ENCODE measurements around the gene IFNA1.

Gene IFNA1

GRCh38 chr9:21440139-21440538, at the start of gene IFNA1:
Gene IFNA1, plus strand, starts transcription at chr9:21440439. Its CDS starts 69 bp downstream, at chr9:21440508.
- no peak within 1 kb of the TSS for H3K27ac ChIP-seq
- DNase-seq (ENCODE audit: low spot score), result no peak
- ChIA-PET CTCF (no interaction called here), POLR2A (ENCODE audit: low non-redundant PET) (no interaction called here)
- no peak for TF ChIP-seq CTCF (conservative IDR thresholded peaks at IDR 0.05; ENCODE audit: low read depth)

DNA sequence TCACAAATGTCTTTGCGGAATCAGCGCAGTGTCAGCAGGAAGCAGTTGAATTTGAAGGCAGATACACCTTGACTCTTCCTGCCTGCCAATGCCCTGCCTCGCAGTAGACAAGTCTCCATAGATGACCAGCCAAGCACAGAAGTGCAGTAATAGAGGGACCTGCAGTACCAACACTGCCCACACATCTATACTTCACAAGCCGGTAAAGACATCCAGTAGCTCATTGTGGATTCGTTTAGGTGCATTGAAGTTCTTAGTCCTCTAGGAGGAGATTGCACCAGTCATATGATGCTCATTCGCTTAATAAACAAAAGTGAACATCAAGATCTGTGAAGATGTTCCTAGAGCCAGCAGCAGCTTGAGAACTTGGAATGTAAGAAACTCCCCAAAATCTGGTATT, 48.0 kb upstream of the IFNA1 start:
- no peak for DNase-seq (ENCODE audit: low spot score)
- POLR2A ChIA-PET (ENCODE audit: low non-redundant PET), result no interaction called here
- TF ChIP-seq CTCF (conservative IDR thresholded peaks at IDR 0.05; ENCODE audit: low read depth), result no peak
- CTCF ChIA-PET, result interaction anchor here (0.6 kb wide), 1 partner anchor 13 kb away, joined by 4 read pairs; no protein-coding TSS in a partner anchor
- H3K27ac ChIP-seq, result no peak overlapping the region

DNA sequence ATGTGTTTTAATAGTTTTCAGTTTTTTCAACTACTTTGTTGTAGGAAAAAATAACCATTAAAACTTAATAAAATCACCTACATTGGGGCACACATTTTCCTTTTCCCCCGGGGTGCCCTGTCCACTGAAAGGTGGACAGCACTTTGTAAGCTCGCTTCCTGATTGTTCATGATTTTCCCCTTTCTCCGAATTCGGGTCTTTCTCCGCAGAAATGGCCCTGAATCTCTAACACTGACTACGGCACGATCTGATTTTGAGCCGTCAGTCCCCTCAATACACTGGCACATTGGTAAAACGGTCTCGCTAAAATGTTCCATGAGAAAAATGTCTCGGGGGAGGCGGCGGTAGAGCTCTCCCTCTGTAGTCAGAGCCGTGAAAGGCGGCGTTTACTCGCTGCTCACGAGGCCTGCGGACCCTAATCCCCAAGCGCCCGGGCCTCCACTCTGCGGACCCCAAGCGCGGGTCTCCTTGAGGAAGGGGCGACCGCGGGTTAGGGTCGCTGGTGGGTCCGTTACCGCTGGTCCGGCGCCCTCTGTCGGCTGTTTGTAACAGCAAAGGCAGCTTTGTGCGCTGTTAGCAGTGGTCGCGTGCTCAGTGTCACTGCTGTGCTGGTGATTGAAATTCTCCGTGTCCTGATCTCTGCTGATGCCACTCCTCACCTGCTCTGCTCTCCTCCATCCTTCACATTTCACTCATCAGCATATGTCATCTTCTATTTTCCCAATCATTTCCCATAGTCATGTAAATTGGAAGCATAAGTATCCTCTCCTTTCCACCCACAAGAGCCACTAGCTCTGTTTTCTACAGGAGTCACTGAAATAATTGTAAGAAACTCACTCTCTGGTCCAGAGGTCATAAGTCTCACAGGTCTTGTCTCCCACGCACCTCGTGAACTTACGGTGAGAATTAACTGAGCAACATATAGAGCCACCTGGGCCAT, 44.2 kb upstream of the IFNA1 start:
- ChIA-PET CTCF (interaction anchor here (0.5 to 2.0 kb wide), 15 partner anchors 9 to 999 kb away, joined by 3 to 9 read pairs (median 4); partner anchors contain the start of gene IFNA2), POLR2A (ENCODE audit: low non-redundant PET) (no interaction called here)
- no peak for DNase-seq (ENCODE audit: low spot score)
- peak; percentile 72 for TF ChIP-seq CTCF (conservative IDR thresholded peaks at IDR 0.05; ENCODE audit: low read depth)
- H3K27ac ChIP-seq, result no peak overlapping the region

DNA sequence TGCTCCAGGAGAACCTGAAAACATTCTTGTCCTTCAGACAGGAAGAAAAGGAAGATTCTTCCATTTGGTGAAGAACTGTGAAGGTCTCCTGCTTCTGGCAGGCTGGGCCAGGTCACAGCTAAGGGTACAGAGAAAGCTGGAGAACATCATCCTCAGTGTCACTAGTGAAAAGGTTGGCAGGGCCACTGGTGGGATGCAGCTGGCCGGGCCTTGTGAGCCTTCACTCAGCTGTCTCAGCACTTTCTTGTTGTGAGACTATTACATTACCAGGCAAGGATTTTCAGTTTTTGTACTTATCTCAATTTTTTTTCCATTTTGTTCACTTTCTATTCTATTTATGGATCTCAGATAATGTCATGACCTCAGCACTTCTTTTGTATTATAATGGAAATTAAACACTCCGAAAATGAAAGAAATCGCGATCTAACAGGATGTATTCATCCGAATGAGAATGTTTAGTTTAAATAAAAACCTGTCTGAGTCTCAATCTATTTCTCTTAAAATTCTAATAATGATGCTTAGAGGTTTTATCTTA, 41.2 kb upstream of the IFNA1 start:
- H3K27ac ChIP-seq, result no peak overlapping the region
- no peak for TF ChIP-seq CTCF (conservative IDR thresholded peaks at IDR 0.05; ENCODE audit: low read depth)
- ChIA-PET CTCF (interaction anchor here (0.6 to 0.7 kb wide), 2 partner anchors 10 to 214 kb away, joined by 3 read pairs; no protein-coding TSS in a partner anchor), POLR2A (ENCODE audit: low non-redundant PET) (no interaction called here)
- no peak for DNase-seq (ENCODE audit: low spot score)

GRCh38 chr9:21399956-21400355, 40.3 kb upstream of the IFNA1 start:
- no peak for DNase-seq (ENCODE audit: low spot score)
- ChIA-PET POLR2A (ENCODE audit: low non-redundant PET) (no interaction called here), CTCF (interaction anchor here (0.7 kb wide), 1 partner anchor 10 kb away, joined by 3 read pairs; no protein-coding TSS in a partner anchor)
- TF ChIP-seq CTCF (conservative IDR thresholded peaks at IDR 0.05; ENCODE audit: low read depth), result no peak
- no peak overlapping the region for H3K27ac ChIP-seq

- DNase-seq (ENCODE audit: low spot score), result no peak
- no peak overlapping the region for H3K27ac ChIP-seq
- peak; percentile 42 for TF ChIP-seq CTCF (conservative IDR thresholded peaks at IDR 0.05; ENCODE audit: low read depth)
- ChIA-PET POLR2A (ENCODE audit: low non-redundant PET) (no interaction called here), CTCF (interaction anchor here (0.9 kb wide), 2 partner anchors 24 to 32 kb away, joined by 4 to 6 read pairs; no protein-coding TSS in a partner anchor)
These were observed 37.6 kb upstream of the IFNA1 start for GRCh38 chr9:21402386-21403251.

All from RWPE1 (cell line).